NCI-H1417 (cell line): ENCODE data around the gene FANCC.

Experiments used
- DNase-seq, 3 experiments: peaks; one replicate each; lab custom pipeline; 2025; lab: John Stamatoyannopoulos, UW

Gene FANCC

GRCh38 chr9:95192631-95193030 lies 124.9 kb downstream of the FANCC start:
- no peak for DNase-seq

GRCh38 chr9:95190413-95190812 lies 127.1 kb downstream of the FANCC start:
- no peak for DNase-seq

- peak in 2 of 3 experiments; percentile 9 to 46 for DNase-seq
These were observed 128.0 kb downstream of the FANCC start for GRCh38 chr9:95189251-95190098.

GRCh38 chr9:95188459-95188858 lies 129.1 kb downstream of the FANCC start:
- no peak for DNase-seq

- no peak for DNase-seq
These were observed 131.6 kb downstream of the FANCC start for GRCh38 chr9:95185956-95186355.

- DNase-seq: no peak
These were observed 134.5 kb downstream of the FANCC start for GRCh38 chr9:95182854-95183563.

GRCh38 chr9:95181835-95182234 lies 135.7 kb downstream of the FANCC start:
- no peak for DNase-seq

- peak in 1 of 3 experiments; percentile 20 for DNase-seq
These were observed 136.2 kb downstream of the FANCC start for GRCh38 chr9:95181226-95181818.

- DNase-seq: no peak
These were observed 139.9 kb downstream of the FANCC start for GRCh38 chr9:95177617-95178016.

GRCh38 chr9:95176755-95177319 lies 140.7 kb downstream of the FANCC start:
- peak in 1 of 3 experiments; percentile 12 for DNase-seq

- peak; percentile 57 to 93 (median 87) for DNase-seq
These were observed 142.0 kb downstream of the FANCC start for GRCh38 chr9:95175523-95175922.

- DNase-seq: no peak
These were observed 143.5 kb downstream of the FANCC start for GRCh38 chr9:95174038-95174437.

- DNase-seq: no peak
These were observed 145.9 kb downstream of the FANCC start for GRCh38 chr9:95171596-95171995.

GRCh38 chr9:95171001-95171400 lies 146.5 kb downstream of the FANCC start:
- DNase-seq: peak in 2 of 3 experiments; percentile 42 to 75

GRCh38 chr9:95167998-95168397 lies 149.5 kb downstream of the FANCC start:
- peak; percentile 36 to 64 (median 54) for DNase-seq

GRCh38 chr9:95165004-95165403 lies 152.5 kb downstream of the FANCC start:
- DNase-seq: no peak

GRCh38 chr9:95157481-95158151 lies 159.9 kb downstream of the FANCC start:
- peak in 1 of 3 experiments; percentile 25 for DNase-seq

- DNase-seq: no peak
These were observed 161.4 kb downstream of the FANCC start for GRCh38 chr9:95156074-95156473.

- DNase-seq: no peak
These were observed 162.3 kb downstream of the FANCC start for GRCh38 chr9:95155220-95155619.

- peak in 2 of 3 experiments; percentile 24 to 76 for DNase-seq
These were observed 166.6 kb downstream of the FANCC start for GRCh38 chr9:95150903-95151302.

GRCh38 chr9:95148208-95148520 lies 169.3 kb downstream of the FANCC start:
- DNase-seq: peak in 2 of 3 experiments; percentile 19 to 34
